HEK293 (cell line): ENCODE measurements around the gene ANGPT4.
A peak's percentile ranks its signal among the peaks of the same experiment; 100 is the strongest.

Experiments used
- KLF1 ChIP-seq: fragments of 450-650 bp; formaldehyde crosslinking; IDR thresholded peaks from 2 replicates; pipeline ENCODE4 v1.5.1; 2016; ENCODE audit warnings: missing biosample characterization, missing genetic modification characterization
- RBAK ChIP-seq: fragments of 450-650 bp; formaldehyde crosslinking; IDR thresholded peaks from 2 replicates; pipeline ENCODE4 v1.5.1; 2016; ENCODE audit warnings: missing biosample characterization, missing genetic modification characterization
- ZBTB1 ChIP-seq: fragments of 450-650 bp; formaldehyde crosslinking; IDR thresholded peaks from 2 replicates; pipeline ENCODE4 v1.5.1; 2016; ENCODE audit warnings: missing biosample characterization, missing genetic modification characterization
- ZBTB7A ChIP-seq: fragments of 450-650 bp; formaldehyde crosslinking; IDR thresholded peaks from 2 replicates; pipeline ENCODE4 v1.5.1; 2016; ENCODE audit warnings: low read depth, missing biosample characterization, missing genetic modification characterization
- ZFP41 ChIP-seq: fragments of 450-650 bp; formaldehyde crosslinking; IDR thresholded peaks from 2 replicates; pipeline ENCODE4 v1.5.1; 2016; ENCODE audit warnings: missing biosample characterization, missing genetic modification characterization, borderline replicate concordance
- ZNF114 ChIP-seq: fragments of 450-650 bp; formaldehyde crosslinking; IDR thresholded peaks from 2 replicates; pipeline ENCODE4 v1.5.0; 2017; ENCODE audit warnings: missing biosample characterization, missing genetic modification characterization
- ZNF16 ChIP-seq: fragments of 450-650 bp; formaldehyde crosslinking; IDR thresholded peaks from 2 replicates; pipeline ENCODE4 v1.5.1; 2016; ENCODE audit warnings: low read depth, missing biosample characterization, missing genetic modification characterization
- ZNF221 ChIP-seq: fragments of 450-650 bp; formaldehyde crosslinking; IDR thresholded peaks from 2 replicates; pipeline ENCODE4 v1.5.1; 2017; ENCODE audit warnings: missing biosample characterization, missing genetic modification characterization, borderline replicate concordance
- ZNF350 ChIP-seq: fragments of 450-650 bp; formaldehyde crosslinking; IDR thresholded peaks from 2 replicates; pipeline ENCODE4 v1.5.0; 2017; ENCODE audit warnings: missing biosample characterization, mild to moderate bottlenecking, missing genetic modification characterization
- ZNF510 ChIP-seq: fragments of 450-650 bp; formaldehyde crosslinking; IDR thresholded peaks from 2 replicates; pipeline ENCODE4 v1.5.1; 2018; ENCODE audit warnings: mild to moderate bottlenecking, missing genetic modification characterization, missing biosample characterization; ENCODE audit not compliant: insufficient replicate concordance
- ZNF548 ChIP-seq: fragments of 450-650 bp; formaldehyde crosslinking; IDR thresholded peaks from 2 replicates; pipeline ENCODE4 v1.5.1; 2016; ENCODE audit warnings: missing biosample characterization, missing genetic modification characterization
- ZNF561 ChIP-seq: fragments of 450-650 bp; IDR thresholded peaks from 2 replicates; pipeline ENCODE4 v1.5.1; 2018; ENCODE audit warnings: missing biosample characterization, missing genetic modification characterization, borderline replicate concordance
- ZNF621 ChIP-seq: fragments of 450-650 bp; formaldehyde crosslinking; IDR thresholded peaks from 2 replicates; pipeline ENCODE4 v1.5.1; 2017; ENCODE audit warnings: missing biosample characterization, missing genetic modification characterization
- ZNF623 ChIP-seq: fragments of 450-650 bp; formaldehyde crosslinking; IDR thresholded peaks from 2 replicates; pipeline ENCODE4 v1.5.1; 2016; ENCODE audit warnings: missing biosample characterization, missing genetic modification characterization
- ZNF658 ChIP-seq: fragments of 450-650 bp; formaldehyde crosslinking; IDR thresholded peaks from 2 replicates; pipeline ENCODE4; 2016; ENCODE audit warnings: missing biosample characterization, missing genetic modification characterization
- ZNF747 ChIP-seq: fragments of 450-650 bp; formaldehyde crosslinking; IDR thresholded peaks from 2 replicates; pipeline ENCODE4 v1.5.1; 2016; ENCODE audit warnings: missing biosample characterization, missing genetic modification characterization
- TF ChIP-seq, protein P1 (sequence below): fragments of 450-650 bp; formaldehyde crosslinking; IDR thresholded peaks from 2 replicates; pipeline ENCODE4 v1.5.1; 2016; ENCODE audit warnings: missing biosample characterization, missing genetic modification characterization, borderline replicate concordance
- TF ChIP-seq, protein P2 (sequence below): fragments of 450-650 bp; IDR thresholded peaks from 2 replicates; pipeline ENCODE4 v1.5.1; 2018; ENCODE audit warnings: missing biosample characterization, missing genetic modification characterization
- TF ChIP-seq, protein P3 (sequence below): fragments of 450-650 bp; formaldehyde crosslinking; IDR thresholded peaks from 2 replicates; pipeline ENCODE4 v1.5.1; 2016; ENCODE audit warnings: missing biosample characterization, missing genetic modification characterization
- TF ChIP-seq, protein P4 (sequence below): fragments of 450-650 bp; formaldehyde crosslinking; IDR thresholded peaks from 2 replicates; pipeline ENCODE4 v1.5.1; 2016; ENCODE audit warnings: missing biosample characterization, missing genetic modification characterization
- TF ChIP-seq, protein P5 (sequence below): fragments of 450-650 bp; formaldehyde crosslinking; IDR thresholded peaks from 2 replicates; pipeline ENCODE4 v1.5.1; 2016; ENCODE audit warnings: missing biosample characterization, missing genetic modification characterization
- TF ChIP-seq, protein P6 (sequence below): fragments of 450-650 bp; formaldehyde crosslinking; IDR thresholded peaks from 2 replicates; pipeline ENCODE4 v1.5.1; 2016; ENCODE audit warnings: missing biosample characterization, missing genetic modification characterization
- TF ChIP-seq, protein P7 (sequence below): fragments of 450-650 bp; formaldehyde crosslinking; IDR thresholded peaks from 2 replicates; pipeline ENCODE4 v1.5.0; 2017; ENCODE audit warnings: missing biosample characterization, missing genetic modification characterization, borderline replicate concordance

ANGPT4 gene

DNA sequence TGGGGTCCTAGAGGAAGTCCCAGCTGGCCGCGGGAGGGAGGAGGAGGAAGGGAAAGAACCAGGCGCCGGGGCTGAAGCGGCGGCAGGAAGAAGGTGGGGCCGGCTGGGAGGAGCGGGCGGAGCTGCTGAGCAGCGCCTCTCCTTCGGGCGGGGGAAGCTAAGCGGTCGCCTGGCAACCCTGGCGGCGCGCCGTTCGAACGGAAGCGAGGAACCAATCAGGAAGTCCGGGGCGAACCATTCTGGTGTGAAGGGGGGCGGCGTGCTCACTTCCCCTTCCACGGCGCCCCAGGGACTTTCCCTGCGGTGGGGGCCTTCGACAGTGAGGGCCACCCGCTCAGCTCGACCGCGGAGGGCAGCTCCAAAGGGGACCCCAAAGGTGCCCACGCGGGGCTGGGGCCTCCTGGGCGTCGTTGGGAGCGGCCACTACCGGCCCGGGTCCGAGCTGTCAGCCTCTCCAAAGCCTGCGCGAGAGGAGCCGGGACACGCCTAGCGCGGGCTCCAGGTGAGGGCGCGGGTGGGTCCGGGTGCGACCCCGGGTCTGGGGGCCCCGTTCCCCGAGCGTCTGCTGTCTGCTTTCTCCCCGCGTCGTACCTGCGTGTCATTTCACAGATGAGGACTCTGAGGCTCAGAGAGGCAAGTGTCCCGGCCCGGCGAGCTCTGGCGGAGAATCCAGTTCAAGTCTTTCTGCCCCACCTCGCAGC is 82.5 kb downstream of the ANGPT4 start, which contains the start of gene FAM110A (continued):
- TF ChIP-seq, protein P1, sequence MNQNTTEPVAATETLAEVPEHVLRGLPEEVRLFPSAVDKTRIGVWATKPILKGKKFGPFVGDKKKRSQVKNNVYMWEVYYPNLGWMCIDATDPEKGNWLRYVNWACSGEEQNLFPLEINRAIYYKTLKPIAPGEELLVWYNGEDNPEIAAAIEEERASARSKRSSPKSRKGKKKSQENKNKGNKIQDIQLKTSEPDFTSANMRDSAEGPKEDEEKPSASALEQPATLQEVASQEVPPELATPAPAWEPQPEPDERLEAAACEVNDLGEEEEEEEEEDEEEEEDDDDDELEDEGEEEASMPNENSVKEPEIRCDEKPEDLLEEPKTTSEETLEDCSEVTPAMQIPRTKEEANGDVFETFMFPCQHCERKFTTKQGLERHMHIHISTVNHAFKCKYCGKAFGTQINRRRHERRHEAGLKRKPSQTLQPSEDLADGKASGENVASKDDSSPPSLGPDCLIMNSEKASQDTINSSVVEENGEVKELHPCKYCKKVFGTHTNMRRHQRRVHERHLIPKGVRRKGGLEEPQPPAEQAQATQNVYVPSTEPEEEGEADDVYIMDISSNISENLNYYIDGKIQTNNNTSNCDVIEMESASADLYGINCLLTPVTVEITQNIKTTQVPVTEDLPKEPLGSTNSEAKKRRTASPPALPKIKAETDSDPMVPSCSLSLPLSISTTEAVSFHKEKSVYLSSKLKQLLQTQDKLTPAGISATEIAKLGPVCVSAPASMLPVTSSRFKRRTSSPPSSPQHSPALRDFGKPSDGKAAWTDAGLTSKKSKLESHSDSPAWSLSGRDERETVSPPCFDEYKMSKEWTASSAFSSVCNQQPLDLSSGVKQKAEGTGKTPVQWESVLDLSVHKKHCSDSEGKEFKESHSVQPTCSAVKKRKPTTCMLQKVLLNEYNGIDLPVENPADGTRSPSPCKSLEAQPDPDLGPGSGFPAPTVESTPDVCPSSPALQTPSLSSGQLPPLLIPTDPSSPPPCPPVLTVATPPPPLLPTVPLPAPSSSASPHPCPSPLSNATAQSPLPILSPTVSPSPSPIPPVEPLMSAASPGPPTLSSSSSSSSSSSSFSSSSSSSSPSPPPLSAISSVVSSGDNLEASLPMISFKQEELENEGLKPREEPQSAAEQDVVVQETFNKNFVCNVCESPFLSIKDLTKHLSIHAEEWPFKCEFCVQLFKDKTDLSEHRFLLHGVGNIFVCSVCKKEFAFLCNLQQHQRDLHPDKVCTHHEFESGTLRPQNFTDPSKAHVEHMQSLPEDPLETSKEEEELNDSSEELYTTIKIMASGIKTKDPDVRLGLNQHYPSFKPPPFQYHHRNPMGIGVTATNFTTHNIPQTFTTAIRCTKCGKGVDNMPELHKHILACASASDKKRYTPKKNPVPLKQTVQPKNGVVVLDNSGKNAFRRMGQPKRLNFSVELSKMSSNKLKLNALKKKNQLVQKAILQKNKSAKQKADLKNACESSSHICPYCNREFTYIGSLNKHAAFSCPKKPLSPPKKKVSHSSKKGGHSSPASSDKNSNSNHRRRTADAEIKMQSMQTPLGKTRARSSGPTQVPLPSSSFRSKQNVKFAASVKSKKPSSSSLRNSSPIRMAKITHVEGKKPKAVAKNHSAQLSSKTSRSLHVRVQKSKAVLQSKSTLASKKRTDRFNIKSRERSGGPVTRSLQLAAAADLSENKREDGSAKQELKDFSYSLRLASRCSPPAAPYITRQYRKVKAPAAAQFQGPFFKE (tag by site-specific recombination): no peak
- peak; percentile 63; the same call in 1 of the 2 replicates for TF ChIP-seq ZNF561 (tag by site-specific recombination)
- TF ChIP-seq ZNF510: no peak
- no peak for TF ChIP-seq ZNF350
- TF ChIP-seq KLF1: peak; percentile 64
- TF ChIP-seq, protein P2, sequence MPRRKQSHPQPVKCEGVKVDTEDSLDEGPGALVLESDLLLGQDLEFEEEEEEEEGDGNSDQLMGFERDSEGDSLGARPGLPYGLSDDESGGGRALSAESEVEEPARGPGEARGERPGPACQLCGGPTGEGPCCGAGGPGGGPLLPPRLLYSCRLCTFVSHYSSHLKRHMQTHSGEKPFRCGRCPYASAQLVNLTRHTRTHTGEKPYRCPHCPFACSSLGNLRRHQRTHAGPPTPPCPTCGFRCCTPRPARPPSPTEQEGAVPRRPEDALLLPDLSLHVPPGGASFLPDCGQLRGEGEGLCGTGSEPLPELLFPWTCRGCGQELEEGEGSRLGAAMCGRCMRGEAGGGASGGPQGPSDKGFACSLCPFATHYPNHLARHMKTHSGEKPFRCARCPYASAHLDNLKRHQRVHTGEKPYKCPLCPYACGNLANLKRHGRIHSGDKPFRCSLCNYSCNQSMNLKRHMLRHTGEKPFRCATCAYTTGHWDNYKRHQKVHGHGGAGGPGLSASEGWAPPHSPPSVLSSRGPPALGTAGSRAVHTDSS: peak; percentile 52
- no peak for TF ChIP-seq ZNF747 (tag by site-specific recombination)
- TF ChIP-seq, protein P3, sequence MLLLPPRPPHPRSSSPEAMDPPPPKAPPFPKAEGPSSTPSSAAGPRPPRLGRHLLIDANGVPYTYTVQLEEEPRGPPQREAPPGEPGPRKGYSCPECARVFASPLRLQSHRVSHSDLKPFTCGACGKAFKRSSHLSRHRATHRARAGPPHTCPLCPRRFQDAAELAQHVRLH: no peak
- TF ChIP-seq, protein P4, sequence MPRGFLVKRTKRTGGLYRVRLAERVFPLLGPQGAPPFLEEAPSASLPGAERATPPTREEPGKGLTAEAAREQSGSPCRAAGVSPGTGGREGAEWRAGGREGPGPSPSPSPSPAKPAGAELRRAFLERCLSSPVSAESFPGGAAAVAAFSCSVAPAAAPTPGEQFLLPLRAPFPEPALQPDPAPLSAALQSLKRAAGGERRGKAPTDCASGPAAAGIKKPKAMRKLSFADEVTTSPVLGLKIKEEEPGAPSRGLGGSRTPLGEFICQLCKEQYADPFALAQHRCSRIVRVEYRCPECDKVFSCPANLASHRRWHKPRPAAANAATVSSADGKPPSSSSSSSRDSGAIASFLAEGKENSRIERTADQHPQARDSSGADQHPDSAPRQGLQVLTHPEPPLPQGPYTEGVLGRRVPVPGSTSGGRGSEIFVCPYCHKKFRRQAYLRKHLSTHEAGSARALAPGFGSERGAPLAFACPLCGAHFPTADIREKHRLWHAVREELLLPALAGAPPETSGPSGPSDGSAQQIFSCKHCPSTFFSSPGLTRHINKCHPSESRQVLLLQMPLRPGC (tag by site-specific recombination): 0 out of 2 replicates have a peak, but pooled peaks have one; percentile 40
- no peak for TF ChIP-seq ZNF623 (tag by site-specific recombination)
- TF ChIP-seq, protein P5, sequence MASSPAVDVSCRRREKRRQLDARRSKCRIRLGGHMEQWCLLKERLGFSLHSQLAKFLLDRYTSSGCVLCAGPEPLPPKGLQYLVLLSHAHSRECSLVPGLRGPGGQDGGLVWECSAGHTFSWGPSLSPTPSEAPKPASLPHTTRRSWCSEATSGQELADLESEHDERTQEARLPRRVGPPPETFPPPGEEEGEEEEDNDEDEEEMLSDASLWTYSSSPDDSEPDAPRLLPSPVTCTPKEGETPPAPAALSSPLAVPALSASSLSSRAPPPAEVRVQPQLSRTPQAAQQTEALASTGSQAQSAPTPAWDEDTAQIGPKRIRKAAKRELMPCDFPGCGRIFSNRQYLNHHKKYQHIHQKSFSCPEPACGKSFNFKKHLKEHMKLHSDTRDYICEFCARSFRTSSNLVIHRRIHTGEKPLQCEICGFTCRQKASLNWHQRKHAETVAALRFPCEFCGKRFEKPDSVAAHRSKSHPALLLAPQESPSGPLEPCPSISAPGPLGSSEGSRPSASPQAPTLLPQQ: peak; percentile 93
- no peak for TF ChIP-seq ZNF548 (tag by site-specific recombination)
- no peak for TF ChIP-seq ZFP41 (tag by site-specific recombination)
- no peak for TF ChIP-seq ZNF16 (tag by site-specific recombination)
- TF ChIP-seq RBAK (tag by site-specific recombination): no peak
- no peak for TF ChIP-seq ZNF221 (tag by site-specific recombination)
- no peak for TF ChIP-seq ZBTB1 (tag by site-specific recombination)
- TF ChIP-seq ZNF658: no peak
- TF ChIP-seq, protein P6, sequence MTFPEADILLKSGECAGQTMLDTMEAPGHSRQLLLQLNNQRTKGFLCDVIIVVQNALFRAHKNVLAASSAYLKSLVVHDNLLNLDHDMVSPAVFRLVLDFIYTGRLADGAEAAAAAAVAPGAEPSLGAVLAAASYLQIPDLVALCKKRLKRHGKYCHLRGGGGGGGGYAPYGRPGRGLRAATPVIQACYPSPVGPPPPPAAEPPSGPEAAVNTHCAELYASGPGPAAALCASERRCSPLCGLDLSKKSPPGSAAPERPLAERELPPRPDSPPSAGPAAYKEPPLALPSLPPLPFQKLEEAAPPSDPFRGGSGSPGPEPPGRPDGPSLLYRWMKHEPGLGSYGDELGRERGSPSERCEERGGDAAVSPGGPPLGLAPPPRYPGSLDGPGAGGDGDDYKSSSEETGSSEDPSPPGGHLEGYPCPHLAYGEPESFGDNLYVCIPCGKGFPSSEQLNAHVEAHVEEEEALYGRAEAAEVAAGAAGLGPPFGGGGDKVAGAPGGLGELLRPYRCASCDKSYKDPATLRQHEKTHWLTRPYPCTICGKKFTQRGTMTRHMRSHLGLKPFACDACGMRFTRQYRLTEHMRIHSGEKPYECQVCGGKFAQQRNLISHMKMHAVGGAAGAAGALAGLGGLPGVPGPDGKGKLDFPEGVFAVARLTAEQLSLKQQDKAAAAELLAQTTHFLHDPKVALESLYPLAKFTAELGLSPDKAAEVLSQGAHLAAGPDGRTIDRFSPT (tag by site-specific recombination): no peak
- TF ChIP-seq ZNF114: no peak
- peak; percentile 75; the same call in 1 of the 2 replicates for TF ChIP-seq ZBTB7A (tag by site-specific recombination)
- no peak for TF ChIP-seq ZNF621 (tag by site-specific recombination)
- TF ChIP-seq, protein P7, sequence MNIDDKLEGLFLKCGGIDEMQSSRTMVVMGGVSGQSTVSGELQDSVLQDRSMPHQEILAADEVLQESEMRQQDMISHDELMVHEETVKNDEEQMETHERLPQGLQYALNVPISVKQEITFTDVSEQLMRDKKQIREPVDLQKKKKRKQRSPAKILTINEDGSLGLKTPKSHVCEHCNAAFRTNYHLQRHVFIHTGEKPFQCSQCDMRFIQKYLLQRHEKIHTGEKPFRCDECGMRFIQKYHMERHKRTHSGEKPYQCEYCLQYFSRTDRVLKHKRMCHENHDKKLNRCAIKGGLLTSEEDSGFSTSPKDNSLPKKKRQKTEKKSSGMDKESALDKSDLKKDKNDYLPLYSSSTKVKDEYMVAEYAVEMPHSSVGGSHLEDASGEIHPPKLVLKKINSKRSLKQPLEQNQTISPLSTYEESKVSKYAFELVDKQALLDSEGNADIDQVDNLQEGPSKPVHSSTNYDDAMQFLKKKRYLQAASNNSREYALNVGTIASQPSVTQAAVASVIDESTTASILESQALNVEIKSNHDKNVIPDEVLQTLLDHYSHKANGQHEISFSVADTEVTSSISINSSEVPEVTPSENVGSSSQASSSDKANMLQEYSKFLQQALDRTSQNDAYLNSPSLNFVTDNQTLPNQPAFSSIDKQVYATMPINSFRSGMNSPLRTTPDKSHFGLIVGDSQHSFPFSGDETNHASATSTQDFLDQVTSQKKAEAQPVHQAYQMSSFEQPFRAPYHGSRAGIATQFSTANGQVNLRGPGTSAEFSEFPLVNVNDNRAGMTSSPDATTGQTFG (tag by site-specific recombination): no peak
